Measurements from ENCODE around the gene ATP8B4. TPM values are rescaled to one million over a fixed set of nuclear protein-coding genes. Genes with fewer than 3 reads are reported as not detected.

ATP8B4 gene
- total RNA-seq, 2 experiments from 2014 or later, result 0.31 TPM; not detected in 1

- DNase-seq (no peak), ATAC-seq (ENCODE audit: poor library complexity) (no peak)
- no peaks in the 10 kb centered on the region for H3K4me1 Mint-ChIP-seq (ENCODE audit: low read depth)
- intact Hi-C loops (cut with DNase I, micrococcal nuclease), result no loop called here
- H3K27me3 ChIP-seq (ENCODE audit: control insufficient read depth in 1 of 2, insufficient read depth in 2 of 2, low read length in 2 of 2), result no peaks in the 10 kb centered on the region
- no peak overlapping the region for H3K27ac ChIP-seq (ENCODE audit: low read depth in 1 of 2, low read length in 2 of 2)
- H3K9me3 Mint-ChIP-seq, result no peaks in the 10 kb centered on the region
- H3K4me3 Mint-ChIP-seq, result no peak overlapping the region
- ChIA-PET POLR2A (no interaction called here), CTCF (no interaction called here)
- no peaks in the 10 kb centered on the region for H3K9me3 ChIP-seq (ENCODE audit: control insufficient read depth in 1 of 2, insufficient read depth in 1 of 2, low read length in 2 of 2)
- no peaks in the 10 kb centered on the region for H3K27me3 Mint-ChIP-seq
- H3K4me3 ChIP-seq (ENCODE audit: low read length), result no peak overlapping the region
- H3K27ac Mint-ChIP-seq, result no peak overlapping the region
- no peaks in the 10 kb centered on the region for H3K4me1 ChIP-seq (ENCODE audit: insufficient read depth, low read length)
- TF ChIP-seq CTCF (IDR thresholded peaks at IDR 0.05), result no peak
- H3K36me3 Mint-ChIP-seq (ENCODE audit: low read depth), result no peaks in the 10 kb centered on the region
- no peaks in the 10 kb centered on the region for H3K36me3 ChIP-seq (ENCODE audit: insufficient read depth, low read length)
These were observed 304.3 kb downstream of the ATP8B4 start for GRCh38 chr15:49814709-49815108.

- no peaks in the 10 kb centered on the region for H3K9me3 Mint-ChIP-seq
- no peaks in the 10 kb centered on the region for H3K4me1 Mint-ChIP-seq (ENCODE audit: low read depth)
- H3K4me3 Mint-ChIP-seq, result no peak overlapping the region
- ATAC-seq (ENCODE audit: poor library complexity), result no peak
- no peaks in the 10 kb centered on the region for H3K36me3 ChIP-seq (ENCODE audit: insufficient read depth, low read length)
- CTCF ChIA-PET, result no interaction called here
- DNase-seq, result no peak
- no peaks in the 10 kb centered on the region for H3K36me3 Mint-ChIP-seq (ENCODE audit: low read depth)
- no peak for TF ChIP-seq CTCF (IDR thresholded peaks at IDR 0.05)
- no peak overlapping the region for H3K4me3 ChIP-seq (ENCODE audit: low read length)
- H3K4me1 ChIP-seq (ENCODE audit: insufficient read depth, low read length), result no peaks in the 10 kb centered on the region
- H3K27me3 Mint-ChIP-seq, result no peaks in the 10 kb centered on the region
- intact Hi-C loops (cut with DNase I, micrococcal nuclease), result no loop called here
- H3K9me3 ChIP-seq (ENCODE audit: control insufficient read depth in 1 of 2, insufficient read depth in 1 of 2, low read length in 2 of 2), result no peaks in the 10 kb centered on the region
- no peak overlapping the region for H3K27ac ChIP-seq (ENCODE audit: low read depth in 1 of 2, low read length in 2 of 2)
- H3K27ac Mint-ChIP-seq, result no peak overlapping the region
- no peaks in the 10 kb centered on the region for H3K27me3 ChIP-seq (ENCODE audit: control insufficient read depth in 1 of 2, insufficient read depth in 2 of 2, low read length in 2 of 2)
- POLR2A ChIA-PET, result no interaction called here
These were observed 305.4 kb downstream of the ATP8B4 start for GRCh38 chr15:49813625-49814024.

- Histone ChIP-seq H3K9me3 (ENCODE audit: control insufficient read depth in 1 of 2, insufficient read depth in 1 of 2, low read length in 2 of 2) (no peaks in the 10 kb centered on the region), H3K36me3 (ENCODE audit: insufficient read depth, low read length) (no peaks in the 10 kb centered on the region), H3K27ac (ENCODE audit: low read depth in 1 of 2, low read length in 2 of 2) (no peak overlapping the region), H3K4me3 (ENCODE audit: low read length) (no peak overlapping the region), H3K4me1 (ENCODE audit: insufficient read depth, low read length) (no peaks in the 10 kb centered on the region), H3K27me3 (ENCODE audit: control insufficient read depth in 1 of 2, insufficient read depth in 2 of 2, low read length in 2 of 2) (no peaks in the 10 kb centered on the region)
- Mint-ChIP-seq H3K27ac (no peak overlapping the region), H3K27me3 (no peaks in the 10 kb centered on the region), H3K9me3 (no peaks in the 10 kb centered on the region), H3K4me3 (no peak overlapping the region), H3K36me3 (ENCODE audit: low read depth) (no peaks in the 10 kb centered on the region), H3K4me1 (ENCODE audit: low read depth) (no peaks in the 10 kb centered on the region)
- no peak for ATAC-seq (ENCODE audit: poor library complexity)
- ChIA-PET CTCF (no interaction called here), POLR2A (no interaction called here)
- intact Hi-C loops (cut with DNase I, micrococcal nuclease), result no loop called here
- no peak for DNase-seq
- TF ChIP-seq CTCF (IDR thresholded peaks at IDR 0.05), result no peak
These were observed 308.3 kb downstream of the ATP8B4 start for GRCh38 chr15:49810720-49811119.

All from CD4-positive, alpha-beta T cell (primary cell).